ENCODE measurements around the gene ADGRL3. TPM values are rescaled to one million over a fixed set of nuclear protein-coding genes. Genes with fewer than 3 reads are reported as not detected.

Gene ADGRL3
- total and polyA plus RNA-seq, 12 donors: 2.4 to 182 (median 22.1) TPM

- no peak for TF ChIP-seq CTCF (IDR thresholded peaks at IDR 0.05)
- no peak for TF ChIP-seq POLR2A (IDR thresholded peaks at IDR 0.05)
- H3K36me3 ChIP-seq (replicated peaks in 1 of 2): no peaks in the 10 kb centered on the region
- no peaks in the 10 kb centered on the region for H3K27me3 ChIP-seq
- DNase-seq: no peak
- intact Hi-C loops (cut with DNase I): no loop called here
- no peaks in the 10 kb centered on the region for H3K9me3 ChIP-seq (replicated peaks in 1 of 3)
- no peak overlapping the region for H3K27ac ChIP-seq
- no peak overlapping the region for H3K4me3 ChIP-seq
- H3K4me1 ChIP-seq (replicated peaks in 1 of 2): no peaks in the 10 kb centered on the region
These were observed 208.7 kb downstream of the ADGRL3 start for GRCh38 chr4:61408861-61409260.

GRCh38 chr4:61411241-61411640 lies 211.1 kb downstream of the ADGRL3 start:
- Histone ChIP-seq H3K27ac (no peak overlapping the region), H3K4me3 (no peak overlapping the region), H3K36me3 (replicated peaks in 1 of 2) (no peaks in the 10 kb centered on the region), H3K4me1 (replicated peaks in 1 of 2) (no peaks in the 10 kb centered on the region), H3K9me3 (replicated peaks in 1 of 3) (no peaks in the 10 kb centered on the region), H3K27me3 (no peaks in the 10 kb centered on the region)
- intact Hi-C loops (cut with DNase I): no loop called here
- TF ChIP-seq POLR2A (IDR thresholded peaks at IDR 0.05) (no peak), CTCF (IDR thresholded peaks at IDR 0.05) (no peak)
- 85 to 90% (median 88%) methylated on average over 1 of the region's 1 CpG for WGBS, 4 donors
- no peak for DNase-seq

GRCh38 chr4:61425315-61425714 lies 225.2 kb downstream of the ADGRL3 start:
- no peaks in the 10 kb centered on the region for H3K9me3 ChIP-seq (replicated peaks in 1 of 3)
- 94 to 98% (median 95%) methylated on average over 4 of the region's 4 CpGs for WGBS, 4 donors
- H3K27ac ChIP-seq: no peak overlapping the region
- DNase-seq: no peak
- H3K4me3 ChIP-seq: no peak overlapping the region
- intact Hi-C loops (cut with DNase I): no loop called here
- no peaks in the 10 kb centered on the region for H3K36me3 ChIP-seq (replicated peaks in 1 of 2)
- no peaks in the 10 kb centered on the region for H3K27me3 ChIP-seq
- no peaks in the 10 kb centered on the region for H3K4me1 ChIP-seq (replicated peaks in 1 of 2)
- TF ChIP-seq POLR2A (IDR thresholded peaks at IDR 0.05) (no peak), CTCF (IDR thresholded peaks at IDR 0.05) (no peak)

- intact Hi-C loops (cut with DNase I): no loop called here
These were observed 226.1 kb downstream of the ADGRL3 start for GRCh38 chr4:61426229-61426628.

More at GRCh38 chr4:61426229-61426628, 226.1 kb downstream of the ADGRL3 start:
- Histone ChIP-seq H3K4me3 (no peak overlapping the region), H3K9me3 (replicated peaks in 1 of 3) (no peaks in the 10 kb centered on the region), H3K27ac (no peak overlapping the region), H3K4me1 (replicated peaks in 1 of 2) (no peaks in the 10 kb centered on the region), H3K36me3 (replicated peaks in 1 of 2) (no peaks in the 10 kb centered on the region), H3K27me3 (no peaks in the 10 kb centered on the region)
- no peak for TF ChIP-seq CTCF (IDR thresholded peaks at IDR 0.05)
- no peak for TF ChIP-seq POLR2A (IDR thresholded peaks at IDR 0.05)
- DNase-seq: no peak
- 74 to 86% (median 84%) methylated on average over 4 to 5 of the region's 5 CpGs for WGBS, 4 donors

All from adrenal gland (tissue), 12 donors.